Tibial nerve (tissue), 4 donors: ENCODE results near the gene CTU2. TPM values are rescaled to one million over a fixed set of nuclear protein-coding genes. Genes with fewer than 3 reads are reported as not detected.
A peak's percentile ranks its signal among the peaks of the same experiment; 100 is the strongest.

ENCODE experiments used
- DNase-seq, 2 donors: peaks; one replicate each; pipeline ENCODE4 v3.0.0-alpha.2; 2019; ENCODE audit warnings: low spot score in 2 of 2
- H3K27ac ChIP-seq, 4 donors: fragments of 200-600 bp; sonication (generic) in 3 of 4; one replicate each; pipeline ENCODE4 v1.5.1; 2017 to 2019; ENCODE audit warnings: mild to moderate bottlenecking in 1 of 4
- H3K27me3 ChIP-seq, 2 donors: fragments of 200-600 bp; sonication (generic) in 1 of 2; one replicate each; pipeline versions ENCODE4 v1.5.1 to v1.6.0; 2017 to 2019
- H3K36me3 ChIP-seq, 3 donors: fragments of 200-600 bp; sonication (generic); one replicate each; pipeline ENCODE4 v1.5.1; 2018 to 2019
- H3K4me1 ChIP-seq, 4 donors: fragments of 200-600 bp; sonication (generic) in 3 of 4; one replicate each; pipeline ENCODE4 v1.5.1; 2017 to 2019
- H3K4me3 ChIP-seq, 4 donors: fragments of 200-600 bp; sonication (generic) in 3 of 4; one replicate each; pipeline ENCODE4 v1.5.1; 2017 to 2019; ENCODE audit warnings: mild to moderate bottlenecking in 1 of 4, moderate library complexity in 1 of 4
- H3K9me3 ChIP-seq, 4 donors: fragments of 200-600 bp; sonication (generic) in 3 of 4; one replicate each; pipeline ENCODE4 v1.5.1; 2017 to 2019
- EP300 ChIP-seq, 2 donors: sonication (generic); formaldehyde crosslinking; IDR thresholded peaks; one replicate each; pipeline ENCODE4 v1.6.1; 2017; ENCODE audit warnings: antibody characterized with exemption in 2 of 2, mild to moderate bottlenecking in 1 of 2
- POLR2A ChIP-seq, 2 donors: fragments of 450-650 bp; IDR thresholded peaks; one replicate each; pipeline ENCODE4 v1.6.1; 2017; ENCODE audit warnings: antibody characterized with exemption in 2 of 2, mild to moderate bottlenecking in 2 of 2, moderate library complexity in 2 of 2
- WGBS, 2 donors: methylation state at CpG; one replicate each; pipeline ENCODE4 v1.1.5; 2018; 5-methylcytosine and 5-hydroxymethylcytosine counted together
- total RNA-seq, 4 donors: library from RNA; depleted of rRNA; stranded (reverse); fragments of >200 nt; gene quantifications; one replicate each; pipeline ENCODE4 v1.1.0, GENCODE V29; 2016
- TF ChIP-seq, protein P1 (sequence below), 5 experiments: fragments of 200-600 bp in 3 of 5; fragments of 450-650 bp in 2 of 5; sonication (generic) in 3 of 5; IDR thresholded peaks; one replicate each; pipeline ENCODE4 v1.5.1; 2016 to 2019; ENCODE audit warnings: antibody characterized with exemption in 5 of 5, mild to moderate bottlenecking in 3 of 5, moderate library complexity in 2 of 5

Gene CTU2
- total RNA-seq = 10 to 100 TPM; 12.3 to 22.5 (median 12.5) TPM

DNA sequence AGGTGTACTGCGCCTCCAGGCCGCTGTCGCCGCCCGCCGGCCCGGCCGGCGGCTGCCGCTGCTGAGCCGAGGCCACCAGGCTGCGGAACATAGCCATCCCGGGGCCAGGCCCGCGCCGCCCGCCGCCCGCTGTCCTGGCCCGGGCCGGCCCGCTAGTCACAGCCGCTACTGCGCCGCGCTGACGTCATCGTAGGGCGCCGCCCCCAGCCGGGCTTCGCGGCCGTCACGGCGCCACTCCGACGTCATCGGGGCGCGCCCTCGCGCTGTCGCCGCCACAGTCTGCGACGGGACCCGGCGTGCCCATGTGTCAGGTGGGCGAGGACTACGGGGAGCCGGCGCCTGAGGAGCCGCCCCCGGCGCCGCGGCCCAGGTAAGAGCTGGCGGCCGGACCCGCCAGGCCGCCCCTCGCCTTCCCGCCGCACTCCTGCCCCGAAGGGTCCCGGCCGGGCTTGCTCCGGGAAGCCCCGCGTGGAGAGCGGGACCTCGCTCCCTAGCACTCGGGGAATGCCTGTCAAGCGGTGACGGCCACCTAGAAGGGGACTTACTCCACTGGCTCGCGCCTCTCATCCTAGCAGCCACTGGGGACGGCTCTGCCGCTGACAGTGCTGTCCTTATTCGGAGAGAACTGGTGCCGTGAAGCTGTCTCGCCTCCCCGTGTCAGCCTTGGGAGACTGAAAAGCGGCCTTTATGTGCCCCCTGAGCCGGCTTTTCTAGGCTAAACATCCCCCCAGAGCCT, at the start of gene CTU2, which contains the start of gene RNF166:
Gene CTU2 (plus strand): TSS at position 275 of the 736 bp plus-strand sequence. CDS start 28 bp downstream, at position 303.
Gene RNF166 (minus strand): TSS at position 180 of the 736 bp plus-strand sequence. CDS start 83 bp downstream, at position 97.
- 1 to 2% methylated on average over 21 of the region's 86 CpGs for WGBS, 2 donors
- Histone ChIP-seq H3K27me3 (no peaks in the 10 kb centered on the region), H3K9me3 (no peaks in the 10 kb centered on the region), H3K4me1 (peaks cover 0 to 63% (median 28%) of the 10 kb centered on the region in 4 donors), H3K36me3 (peaks cover 0 to 25% (median 0%) of the 10 kb centered on the region in 3 donors), H3K27ac (peak within 1 kb of the TSS; percentile 59 to 95 (median 86)), H3K4me3 (peak within 1 kb of the TSS; percentile 82 to 97 (median 86))
- peak; percentile 66 to 90 for TF ChIP-seq POLR2A (IDR thresholded peaks at IDR 0.05)
- TF ChIP-seq, protein P1, sequence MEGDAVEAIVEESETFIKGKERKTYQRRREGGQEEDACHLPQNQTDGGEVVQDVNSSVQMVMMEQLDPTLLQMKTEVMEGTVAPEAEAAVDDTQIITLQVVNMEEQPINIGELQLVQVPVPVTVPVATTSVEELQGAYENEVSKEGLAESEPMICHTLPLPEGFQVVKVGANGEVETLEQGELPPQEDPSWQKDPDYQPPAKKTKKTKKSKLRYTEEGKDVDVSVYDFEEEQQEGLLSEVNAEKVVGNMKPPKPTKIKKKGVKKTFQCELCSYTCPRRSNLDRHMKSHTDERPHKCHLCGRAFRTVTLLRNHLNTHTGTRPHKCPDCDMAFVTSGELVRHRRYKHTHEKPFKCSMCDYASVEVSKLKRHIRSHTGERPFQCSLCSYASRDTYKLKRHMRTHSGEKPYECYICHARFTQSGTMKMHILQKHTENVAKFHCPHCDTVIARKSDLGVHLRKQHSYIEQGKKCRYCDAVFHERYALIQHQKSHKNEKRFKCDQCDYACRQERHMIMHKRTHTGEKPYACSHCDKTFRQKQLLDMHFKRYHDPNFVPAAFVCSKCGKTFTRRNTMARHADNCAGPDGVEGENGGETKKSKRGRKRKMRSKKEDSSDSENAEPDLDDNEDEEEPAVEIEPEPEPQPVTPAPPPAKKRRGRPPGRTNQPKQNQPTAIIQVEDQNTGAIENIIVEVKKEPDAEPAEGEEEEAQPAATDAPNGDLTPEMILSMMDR (IDR thresholded peaks at IDR 0.05) = peak in 2 of 5 experiments; percentile 41 to 52
- peak; percentile 27 to 91 for TF ChIP-seq EP300 (IDR thresholded peaks at IDR 0.05)
- DNase-seq = peak; percentile 74 to 80

DNA sequence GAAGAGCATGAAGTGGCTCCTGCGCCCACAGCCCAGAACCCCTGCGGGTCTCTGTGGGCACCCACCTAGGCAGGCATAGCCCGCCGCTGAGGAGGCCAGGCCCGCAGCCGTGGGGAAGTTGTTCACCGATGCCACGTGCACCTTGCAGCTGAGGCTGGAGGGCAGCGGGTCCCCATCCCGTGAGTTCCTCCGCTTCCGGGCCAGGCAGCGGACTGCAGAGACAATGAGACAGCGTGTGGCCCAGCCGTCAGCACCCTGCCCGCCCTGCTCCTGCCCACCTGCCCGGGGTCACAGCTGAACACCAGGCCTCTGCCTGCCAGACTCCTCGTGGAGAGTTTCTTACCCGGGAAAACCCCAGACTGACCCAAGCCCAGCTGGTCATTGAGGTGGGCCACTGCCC, 48.9 kb upstream of the CTU2 start:
- Histone ChIP-seq H3K9me3 (no peaks in the 10 kb centered on the region), H3K36me3 (peaks cover 0 to 70% (median 6%) of the 10 kb centered on the region in 3 donors), H3K27ac (no peak overlapping the region), H3K4me1 (peaks cover 0 to 13% (median 6%) of the 10 kb centered on the region in 4 donors), H3K4me3 (no peak overlapping the region), H3K27me3 (no peaks in the 10 kb centered on the region)
- 82 to 92% methylated on average over 5 to 12 of the region's 19 CpGs for WGBS, 2 donors
- TF ChIP-seq POLR2A (IDR thresholded peaks at IDR 0.05) (no peak), EP300 (IDR thresholded peaks at IDR 0.05) (no peak)
- TF ChIP-seq, protein P1 (IDR thresholded peaks at IDR 0.05) = no peak
- DNase-seq = no peak

GRCh38 chr16:88658714-88659113, 47.6 kb upstream of the CTU2 start:
- no peak for TF ChIP-seq POLR2A (IDR thresholded peaks at IDR 0.05)
- Histone ChIP-seq H3K27ac (no peak overlapping the region), H3K4me3 (no peak overlapping the region), H3K36me3 (peaks cover 0 to 57% (median 6%) of the 10 kb centered on the region in 3 donors), H3K9me3 (no peaks in the 10 kb centered on the region), H3K27me3 (no peaks in the 10 kb centered on the region), H3K4me1 (peaks cover 0 to 15% (median 7%) of the 10 kb centered on the region in 4 donors)
- WGBS, 2 donors = 89 to 91% methylated on average over 14 of the region's 15 CpGs
- DNase-seq = no peak

- no peaks in the 10 kb centered on the region for H3K27me3 ChIP-seq
- H3K36me3 ChIP-seq = peaks cover 0 to 52% (median 6%) of the 10 kb centered on the region in 3 donors
- H3K9me3 ChIP-seq = no peaks in the 10 kb centered on the region
- H3K4me3 ChIP-seq = no peak overlapping the region
- no peak overlapping the region for H3K27ac ChIP-seq
- no peak for DNase-seq
- no peak for TF ChIP-seq POLR2A (IDR thresholded peaks at IDR 0.05)
- TF ChIP-seq, protein P1 (IDR thresholded peaks at IDR 0.05) = no peak
- no peak for TF ChIP-seq EP300 (IDR thresholded peaks at IDR 0.05)
- WGBS, 2 donors = 94% methylated on average over 23 to 25 of the region's 25 CpGs
- H3K4me1 ChIP-seq = peaks cover 0 to 20% (median 9%) of the 10 kb centered on the region in 4 donors
Measured at GRCh38 chr16:88659160-88659559, 47.1 kb upstream of the CTU2 start.

DNA sequence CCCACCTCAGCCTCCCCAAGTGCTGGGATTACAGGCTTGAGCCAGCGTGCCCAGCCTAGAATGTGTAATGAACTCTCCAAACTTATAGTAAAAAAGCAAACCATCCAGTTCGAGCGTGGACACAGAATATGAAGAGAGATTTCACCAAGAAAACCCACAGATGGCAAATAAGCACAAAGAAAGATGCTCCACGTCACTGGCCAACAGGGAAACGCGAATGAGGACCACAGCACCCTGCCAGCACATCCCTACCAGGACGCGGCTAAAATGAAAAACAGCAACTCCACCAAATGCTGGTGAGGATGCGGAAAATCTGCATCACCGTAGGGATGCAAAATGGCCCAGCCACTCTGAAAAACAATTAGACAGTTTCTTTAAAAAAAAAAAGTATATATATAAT, 44.8 kb upstream of the CTU2 start:
- TF ChIP-seq, protein P1 (IDR thresholded peaks at IDR 0.05) = no peak
- TF ChIP-seq EP300 (IDR thresholded peaks at IDR 0.05) (no peak), POLR2A (IDR thresholded peaks at IDR 0.05) (no peak)
- H3K36me3 ChIP-seq = peaks cover 0 to 29% (median 0%) of the 10 kb centered on the region in 3 donors
- DNase-seq = no peak
- no peaks in the 10 kb centered on the region for H3K27me3 ChIP-seq
- no peaks in the 10 kb centered on the region for H3K9me3 ChIP-seq
- peaks cover 0 to 27% (median 10%) of the 10 kb centered on the region in 4 donors for H3K4me1 ChIP-seq
- no peak overlapping the region for H3K4me3 ChIP-seq
- WGBS, 2 donors = 80 to 90% methylated on average over 10 of the region's 10 CpGs
- H3K27ac ChIP-seq = no peak overlapping the region
